IPS-20b (cell line): Measurements from ENCODE around the gene DIPK2A.

Source experiments
- H3K27ac ChIP-seq: one replicate; pipeline ENCODE4 v1.5.1; 2013; ENCODE audit warnings: low read length
- H3K27me3 ChIP-seq: 2 replicates; pipeline ENCODE4 v1.6.1; 2013; ENCODE audit warnings: mild to moderate bottlenecking, low read length, inconsistent platforms; ENCODE audit not compliant: insufficient read depth
- H3K36me3 ChIP-seq: 2 replicates; pipeline ENCODE4 v1.6.1; 2013; ENCODE audit warnings: low read depth, mild to moderate bottlenecking, inconsistent platforms, low read length, moderate library complexity; ENCODE audit not compliant: insufficient read depth
- H3K4me1 ChIP-seq: 2 replicates; pipeline ENCODE4 v1.6.1; 2013; ENCODE audit warnings: mild to moderate bottlenecking, control low read depth, inconsistent platforms, low read length, moderate library complexity; ENCODE audit not compliant: insufficient read depth
- H3K4me3 ChIP-seq: 2 replicates; pipeline ENCODE4 v1.5.1; 2013; ENCODE audit warnings: mild to moderate bottlenecking, low read length, inconsistent platforms
- H3K9ac ChIP-seq: 2 replicates; pipeline ENCODE4 v1.6.1; 2013; ENCODE audit warnings: low read depth, mild to moderate bottlenecking, inconsistent platforms, low read length, moderate library complexity
- H3K9me3 ChIP-seq: 2 replicates; pipeline ENCODE4 v1.6.1; 2013; ENCODE audit warnings: mild to moderate bottlenecking, low read depth, low read length, inconsistent platforms; ENCODE audit not compliant: insufficient read depth

DIPK2A gene

GRCh38 chr3:143971359-143972154 lies at the start of gene DIPK2A:
Gene DIPK2A (plus strand): TSS chr3:143971823. CDS start chr3:143972333, 510 bp downstream.
- peak within 1 kb of the TSS; percentile 87 for H3K9ac ChIP-seq
- peak within 1 kb of the TSS; percentile 92 for H3K4me3 ChIP-seq
- peak within 1 kb of the TSS; percentile 85 for H3K27ac ChIP-seq
- H3K27me3 ChIP-seq, result no peaks in the 10 kb centered on the region
- no peaks in the 10 kb centered on the region for H3K9me3 ChIP-seq
- no peaks in the 10 kb centered on the region for H3K36me3 ChIP-seq
- peaks cover 16% of the 10 kb centered on the region for H3K4me1 ChIP-seq

- Histone ChIP-seq H3K9ac (no peak overlapping the region), H3K9me3 (no peaks in the 10 kb centered on the region), H3K36me3 (no peaks in the 10 kb centered on the region), H3K27ac (no peak overlapping the region), H3K27me3 (no peaks in the 10 kb centered on the region), H3K4me1 (no peaks in the 10 kb centered on the region), H3K4me3 (no peak overlapping the region)
Measured at GRCh38 chr3:143924522-143925285, 46.9 kb upstream of the DIPK2A start.

DNA sequence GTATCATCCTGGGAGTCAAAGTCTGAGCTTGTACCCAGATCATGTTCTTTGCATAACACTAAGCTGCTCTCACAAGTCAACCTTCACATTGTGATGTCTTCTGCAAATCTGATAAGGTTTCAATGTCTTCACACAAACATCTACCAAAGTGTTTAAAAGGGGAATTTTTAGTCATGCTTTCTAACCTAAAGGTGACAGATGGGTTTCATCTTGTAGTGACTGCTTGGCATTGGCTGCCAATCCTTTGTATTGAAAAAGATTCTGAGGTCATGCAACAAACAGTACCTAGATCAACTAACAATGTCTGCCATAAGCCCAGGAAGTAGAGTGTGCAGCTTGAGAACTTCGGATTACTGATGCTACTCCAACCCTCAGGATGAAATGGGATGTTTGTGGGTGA lies 43.6 kb upstream of the DIPK2A start:
- Histone ChIP-seq H3K4me1 (no peaks in the 10 kb centered on the region), H3K4me3 (no peak overlapping the region), H3K9ac (no peak overlapping the region), H3K36me3 (no peaks in the 10 kb centered on the region), H3K9me3 (no peaks in the 10 kb centered on the region), H3K27ac (no peak overlapping the region), H3K27me3 (no peaks in the 10 kb centered on the region)

GRCh38 chr3:143928541-143929255 lies 42.9 kb upstream of the DIPK2A start:
- H3K27ac ChIP-seq, result no peak overlapping the region
- H3K4me1 ChIP-seq, result no peaks in the 10 kb centered on the region
- no peaks in the 10 kb centered on the region for H3K27me3 ChIP-seq
- H3K9ac ChIP-seq, result no peak overlapping the region
- no peak overlapping the region for H3K4me3 ChIP-seq
- no peaks in the 10 kb centered on the region for H3K9me3 ChIP-seq
- no peaks in the 10 kb centered on the region for H3K36me3 ChIP-seq

GRCh38 chr3:143934791-143935190 lies 36.8 kb upstream of the DIPK2A start:
- no peak overlapping the region for H3K9ac ChIP-seq
- H3K4me1 ChIP-seq, result no peaks in the 10 kb centered on the region
- H3K27ac ChIP-seq, result no peak overlapping the region
- no peak overlapping the region for H3K4me3 ChIP-seq
- H3K36me3 ChIP-seq, result no peaks in the 10 kb centered on the region
- H3K27me3 ChIP-seq, result no peaks in the 10 kb centered on the region
- no peaks in the 10 kb centered on the region for H3K9me3 ChIP-seq

- Histone ChIP-seq H3K27ac (no peak overlapping the region), H3K4me1 (no peaks in the 10 kb centered on the region), H3K36me3 (no peaks in the 10 kb centered on the region), H3K9ac (no peak overlapping the region), H3K4me3 (no peak overlapping the region), H3K9me3 (no peaks in the 10 kb centered on the region), H3K27me3 (no peaks in the 10 kb centered on the region)
Measured at GRCh38 chr3:143935678-143936077, 35.9 kb upstream of the DIPK2A start.

- H3K9ac ChIP-seq, result no peak overlapping the region
Measured at GRCh38 chr3:143950810-143951209, 20.8 kb upstream of the DIPK2A start.

DNA sequence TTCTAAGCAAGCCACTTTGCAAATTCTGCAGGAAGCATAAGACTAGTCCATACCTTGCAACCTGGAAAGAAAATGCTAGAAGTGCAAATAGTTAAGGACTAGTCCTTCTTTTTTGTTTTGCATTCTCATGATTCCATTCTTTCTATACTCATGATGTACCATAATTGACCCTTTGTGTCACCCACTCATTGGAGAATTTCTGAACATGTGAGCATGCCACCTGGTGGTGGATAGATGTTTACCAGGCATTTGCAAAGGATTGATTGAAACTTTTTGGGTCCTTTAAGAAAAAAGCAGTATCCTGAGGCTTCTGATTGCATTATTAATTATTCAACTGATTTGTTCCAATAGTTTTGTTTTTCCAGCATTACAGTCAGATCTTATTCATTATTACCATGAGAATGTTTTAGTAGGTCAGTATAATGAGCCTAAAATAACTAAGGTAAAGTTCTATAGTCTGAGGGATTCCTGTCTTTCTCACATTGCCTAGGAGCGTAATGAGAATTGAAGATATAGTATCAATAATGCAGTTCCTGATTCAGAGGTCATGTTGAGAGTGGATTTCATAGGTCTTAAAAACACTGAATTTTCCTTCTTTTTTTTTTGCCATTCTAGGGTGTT lies 20.2 kb upstream of the DIPK2A start:
- Histone ChIP-seq H3K4me3 (no peak overlapping the region), H3K4me1 (no peaks in the 10 kb centered on the region), H3K27me3 (no peaks in the 10 kb centered on the region), H3K9me3 (no peaks in the 10 kb centered on the region), H3K9ac (no peak overlapping the region), H3K36me3 (no peaks in the 10 kb centered on the region), H3K27ac (no peak overlapping the region)

More at GRCh38 chr3:143950810-143951209, 20.8 kb upstream of the DIPK2A start:
- Histone ChIP-seq H3K27ac (no peak overlapping the region), H3K36me3 (no peaks in the 10 kb centered on the region), H3K9me3 (no peaks in the 10 kb centered on the region), H3K4me1 (no peaks in the 10 kb centered on the region), H3K27me3 (no peaks in the 10 kb centered on the region), H3K4me3 (no peak overlapping the region)

GRCh38 chr3:143952569-143953072 lies 19.0 kb upstream of the DIPK2A start:
- Histone ChIP-seq H3K4me1 (no peaks in the 10 kb centered on the region), H3K36me3 (no peaks in the 10 kb centered on the region), H3K27ac (no peak overlapping the region), H3K9ac (no peak overlapping the region), H3K27me3 (no peaks in the 10 kb centered on the region), H3K4me3 (no peak overlapping the region), H3K9me3 (no peaks in the 10 kb centered on the region)

DNA sequence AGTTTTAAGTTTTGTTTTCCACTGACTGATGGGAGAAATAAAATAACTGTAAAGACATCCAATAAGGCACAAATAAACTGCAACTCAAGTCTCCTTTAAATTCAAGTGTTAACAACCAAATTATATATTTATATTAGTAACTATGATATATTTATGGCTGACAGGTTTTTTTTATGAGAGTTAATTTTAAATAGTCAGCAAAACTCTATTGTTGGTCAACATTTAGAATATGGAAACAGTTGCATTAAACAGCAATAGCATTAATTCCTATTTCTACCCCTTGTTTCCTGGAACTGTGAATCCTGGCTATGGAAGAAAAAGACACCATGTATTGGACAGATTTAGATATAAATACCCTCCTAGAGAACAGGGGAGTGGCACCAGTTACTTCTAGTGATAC lies 16.5 kb upstream of the DIPK2A start:
- no peak overlapping the region for H3K27ac ChIP-seq
- H3K9me3 ChIP-seq, result no peaks in the 10 kb centered on the region
- H3K27me3 ChIP-seq, result no peaks in the 10 kb centered on the region
- no peaks in the 10 kb centered on the region for H3K36me3 ChIP-seq
- H3K9ac ChIP-seq, result no peak overlapping the region
- H3K4me3 ChIP-seq, result no peak overlapping the region
- no peaks in the 10 kb centered on the region for H3K4me1 ChIP-seq

GRCh38 chr3:143956838-143957237 lies 14.8 kb upstream of the DIPK2A start:
- H3K27me3 ChIP-seq, result no peaks in the 10 kb centered on the region
- H3K27ac ChIP-seq, result no peak overlapping the region
- no peaks in the 10 kb centered on the region for H3K36me3 ChIP-seq
- no peaks in the 10 kb centered on the region for H3K4me1 ChIP-seq
- H3K9ac ChIP-seq, result no peak overlapping the region
- no peak overlapping the region for H3K4me3 ChIP-seq
- no peaks in the 10 kb centered on the region for H3K9me3 ChIP-seq
